Activated gamma-delta T cell treated with Interleukin-2 at 50 U/mL for 16 hours (primary cell): Measurements from ENCODE around the gene ZMYND10.

Source experiments
- DNase-seq: peaks from one replicate; pipeline ENCODE4 v3.0.0-alpha.2; 2020

ZMYND10 gene

GRCh38 chr3:50370594-50370993 is 25.1 kb upstream of the ZMYND10 start:
- DNase-seq: no peak

GRCh38 chr3:50369012-50369670 is 23.6 kb upstream of the ZMYND10 start:
- DNase-seq: no peak

- no peak for DNase-seq
Observed at GRCh38 chr3:50365842-50366220, 20.3 kb upstream of the ZMYND10 start.

- DNase-seq: peak; percentile 94
Observed at GRCh38 chr3:50365080-50365841, 19.7 kb upstream of the ZMYND10 start.

- DNase-seq: no peak
Observed at GRCh38 chr3:50364573-50365079, 19.1 kb upstream of the ZMYND10 start.

- no peak for DNase-seq
Observed at GRCh38 chr3:50359760-50360110, 14.2 kb upstream of the ZMYND10 start.

- peak; percentile 95 for DNase-seq
Observed at GRCh38 chr3:50358911-50359759, 13.6 kb upstream of the ZMYND10 start, which contains the start of gene TMEM115. Gene TMEM115, minus strand, starts transcription at chr3:50359521. Its CDS starts 458 bp downstream, at chr3:50359063.

GRCh38 chr3:50358355-50358910 is 12.9 kb upstream of the ZMYND10 start:
- no peak for DNase-seq

GRCh38 chr3:50357481-50357880 is 11.9 kb upstream of the ZMYND10 start:
- no peak for DNase-seq

- no peak for DNase-seq
Observed at GRCh38 chr3:50356553-50356952, 11.0 kb upstream of the ZMYND10 start.

- no peak for DNase-seq
Observed at GRCh38 chr3:50355829-50356552, 10.5 kb upstream of the ZMYND10 start.

GRCh38 chr3:50354850-50355249 is 9.3 kb upstream of the ZMYND10 start:
- DNase-seq: no peak

GRCh38 chr3:50354186-50354764 is 8.7 kb upstream of the ZMYND10 start:
- no peak for DNase-seq

- DNase-seq: no peak
Observed at GRCh38 chr3:50353245-50354004, 7.9 kb upstream of the ZMYND10 start.

- DNase-seq: no peak
Observed at GRCh38 chr3:50352781-50353180, 7.2 kb upstream of the ZMYND10 start.

GRCh38 chr3:50351323-50351697 is 5.8 kb upstream of the ZMYND10 start:
- DNase-seq: no peak

GRCh38 chr3:50350527-50351322 is 5.2 kb upstream of the ZMYND10 start, which contains the start of the genes CYB561D2 and NPRL2:
Gene CYB561D2, plus strand, starts transcription at chr3:50350862. Its CDS starts 572 bp downstream, at chr3:50351434.
Gene NPRL2, minus strand, starts transcription at chr3:50350775. Its CDS starts 123 bp downstream, at chr3:50350652.
- DNase-seq: peak; percentile 99

- no peak for DNase-seq
Observed at GRCh38 chr3:50350213-50350526, 4.6 kb upstream of the ZMYND10 start.

GRCh38 chr3:50347187-50347813 is 1.8 kb upstream of the ZMYND10 start:
- DNase-seq: peak; percentile 79

GRCh38 chr3:50345008-50345407 is 524 bp downstream of the ZMYND10 start:
- no peak for DNase-seq
